Jurkat, Clone E6-1 (cell line): ENCODE data around the gene KLHL6.
"Not testable (repeated sequence)": the region's sequence is repeated elsewhere in the genome, so short reads cannot be mapped to it uniquely, and the experiment has no call there.

ENCODE experiments used
- DNase-seq: peaks from one replicate; pipeline ENCODE4 v3.0.0-alpha.2; 2011; ENCODE audit warnings: low read depth, low spot score
- H3K4me3 ChIP-seq: 2 replicates; pipeline ENCODE4 v1.5.1; 2011; ENCODE audit warnings: mild to moderate bottlenecking, low read length, control low read depth, moderate library complexity

The KLHL6 gene

GRCh38 chr3:183514021-183514420 lies 41.5 kb downstream of the KLHL6 start:
- no peak for DNase-seq
- H3K4me3 ChIP-seq: no peak overlapping the region

GRCh38 chr3:183513046-183513706 lies 42.3 kb downstream of the KLHL6 start:
- DNase-seq: peak; percentile 74
- no peak overlapping the region for H3K4me3 ChIP-seq

- not testable (repeated sequence) for H3K4me3 ChIP-seq
- peak; percentile 35 for DNase-seq
Observed at GRCh38 chr3:183511286-183512131, 44.0 kb downstream of the KLHL6 start.

- no peak overlapping the region for H3K4me3 ChIP-seq
- no peak for DNase-seq
Observed at GRCh38 chr3:183508821-183509220, 46.7 kb downstream of the KLHL6 start.

- DNase-seq: no peak
Observed at GRCh38 chr3:183507551-183507950, 48.0 kb downstream of the KLHL6 start.

GRCh38 chr3:183506674-183507320 lies 48.7 kb downstream of the KLHL6 start:
- no peak overlapping the region for H3K4me3 ChIP-seq
- DNase-seq: no peak

More at GRCh38 chr3:183507551-183507950, 48.0 kb downstream of the KLHL6 start:
- H3K4me3 ChIP-seq: no peak overlapping the region

- no peak for DNase-seq
- no peak overlapping the region for H3K4me3 ChIP-seq
Observed at GRCh38 chr3:183504597-183504996, 50.9 kb downstream of the KLHL6 start.

- H3K4me3 ChIP-seq: no peak overlapping the region
- DNase-seq: no peak
Observed at GRCh38 chr3:183503746-183504145, 51.8 kb downstream of the KLHL6 start.

- H3K4me3 ChIP-seq: no peak overlapping the region
- DNase-seq: no peak
Observed at GRCh38 chr3:183502237-183503181, 53.0 kb downstream of the KLHL6 start.

GRCh38 chr3:183500981-183501704 lies 54.4 kb downstream of the KLHL6 start:
- DNase-seq: no peak
- no peak overlapping the region for H3K4me3 ChIP-seq

- no peak for DNase-seq
- H3K4me3 ChIP-seq: no peak overlapping the region
Observed at GRCh38 chr3:183500319-183500718, 55.2 kb downstream of the KLHL6 start.

GRCh38 chr3:183498634-183499033 lies 56.9 kb downstream of the KLHL6 start:
- no peak for DNase-seq
- no peak overlapping the region for H3K4me3 ChIP-seq

- DNase-seq: no peak
Observed at GRCh38 chr3:183497313-183497712, 58.2 kb downstream of the KLHL6 start.

GRCh38 chr3:183496311-183496710 lies 59.2 kb downstream of the KLHL6 start:
- DNase-seq: no peak
- no peak overlapping the region for H3K4me3 ChIP-seq

More at GRCh38 chr3:183497313-183497712, 58.2 kb downstream of the KLHL6 start:
- no peak overlapping the region for H3K4me3 ChIP-seq

- no peak for DNase-seq
- no peak overlapping the region for H3K4me3 ChIP-seq
Observed at GRCh38 chr3:183494341-183494740, 61.2 kb downstream of the KLHL6 start.

- no peak for DNase-seq
- no peak overlapping the region for H3K4me3 ChIP-seq
Observed at GRCh38 chr3:183493296-183494045, 62.0 kb downstream of the KLHL6 start.

- no peak overlapping the region for H3K4me3 ChIP-seq
- DNase-seq: no peak
Observed at GRCh38 chr3:183492849-183493179, 62.7 kb downstream of the KLHL6 start.
